Trophoblast cell (in vitro differentiated cells and primary cell): Measurements from ENCODE around the gene SCARF1.

Source experiments
- DNase-seq, 2 donors: peaks; one replicate each; pipeline ENCODE4 v3.0.0-alpha.2; 2016
- H2AFZ ChIP-seq: 2 replicates; pipeline ENCODE4 v1.6.1; 2013; ENCODE audit warnings: low read length, moderate library complexity, mild to moderate bottlenecking; ENCODE audit not compliant: insufficient read depth, poor library complexity
- H2AK5ac ChIP-seq: 2 replicates; pipeline ENCODE4 v1.6.1; 2013; ENCODE audit warnings: mild to moderate bottlenecking, low read length
- H2BK120ac ChIP-seq: 2 replicates; pipeline ENCODE4 v1.6.1; 2013; ENCODE audit warnings: low read length, mild to moderate bottlenecking, moderate library complexity; ENCODE audit not compliant: insufficient read depth, poor library complexity
- H2BK12ac ChIP-seq: 2 replicates; pipeline ENCODE4 v1.6.1; 2013; ENCODE audit warnings: mild to moderate bottlenecking, low read length, moderate library complexity
- H2BK5ac ChIP-seq: 2 replicates; pipeline ENCODE4 v1.6.1; 2013; ENCODE audit warnings: low read length, low read depth, moderate library complexity, mild to moderate bottlenecking; ENCODE audit not compliant: poor library complexity
- H3K14ac ChIP-seq: 2 replicates; pipeline ENCODE4 v1.6.1; 2013; ENCODE audit warnings: mild to moderate bottlenecking, low read length
- H3K18ac ChIP-seq: 2 replicates; pipeline ENCODE4 v1.6.1; 2013; ENCODE audit warnings: mild to moderate bottlenecking, low read length
- H3K23ac ChIP-seq: 2 replicates; pipeline ENCODE4 v1.6.1; 2013; ENCODE audit warnings: low read length
- H3K27ac ChIP-seq: 2 replicates; pipeline ENCODE4 v1.5.1; 2013; ENCODE audit warnings: low read depth, mild to moderate bottlenecking, inconsistent platforms, low read length, moderate library complexity
- H3K27me3 ChIP-seq: 2 replicates; pipeline ENCODE4 v1.6.1; 2013; ENCODE audit warnings: inconsistent platforms, mild to moderate bottlenecking, low read length, moderate library complexity; ENCODE audit not compliant: insufficient read depth
- H3K36me3 ChIP-seq, 2 experiments: 1 replicate in 1 of 2; 2 replicates in 1 of 2; pipeline ENCODE4 v1.6.1; 2013; ENCODE audit warnings: low read length in 2 of 2, mild to moderate bottlenecking in 2 of 2, moderate library complexity in 1 of 2; ENCODE audit not compliant: insufficient read depth in 2 of 2, control insufficient read depth in 1 of 2
- H3K4ac ChIP-seq: 2 replicates; pipeline ENCODE4 v1.6.1; 2013; ENCODE audit warnings: low read depth, mild to moderate bottlenecking, low read length, moderate library complexity
- H3K4me1 ChIP-seq, 2 experiments: 1 replicate in 1 of 2; 2 replicates in 1 of 2; pipeline ENCODE4 v1.6.1; 2013; ENCODE audit warnings: low read length in 2 of 2, mild to moderate bottlenecking in 2 of 2, moderate library complexity in 1 of 2; ENCODE audit not compliant: insufficient read depth in 2 of 2, control insufficient read depth in 1 of 2
- H3K4me2 ChIP-seq: 2 replicates; pipeline ENCODE4 v1.6.1; 2013; ENCODE audit warnings: inconsistent platforms, mild to moderate bottlenecking, low read length, moderate library complexity
- H3K4me3 ChIP-seq: 2 replicates; pipeline ENCODE4 v1.5.1; 2013; ENCODE audit warnings: mild to moderate bottlenecking, low read depth, low read length, inconsistent platforms
- H3K79me1 ChIP-seq: one replicate; pipeline ENCODE4 v1.6.1; 2013; ENCODE audit warnings: low read length
- H3K79me2 ChIP-seq: 2 replicates; pipeline ENCODE4 v1.6.1; 2013; ENCODE audit warnings: low read length, mild to moderate bottlenecking; ENCODE audit not compliant: control insufficient read depth, insufficient read depth, poor library complexity
- H3K9ac ChIP-seq: 2 replicates; pipeline ENCODE4 v1.6.1; 2013; ENCODE audit warnings: mild to moderate bottlenecking, low read length
- H3K9me3 ChIP-seq: 2 replicates; pipeline ENCODE4 v1.6.1; 2013; ENCODE audit warnings: low read depth, mild to moderate bottlenecking, control low read depth, inconsistent platforms, low read length; ENCODE audit not compliant: insufficient read depth
- H4K12ac ChIP-seq: 2 replicates; pipeline ENCODE4 v1.6.1; 2013; ENCODE audit warnings: low read depth, mild to moderate bottlenecking, low read length, moderate library complexity
- H4K8ac ChIP-seq: 2 replicates; pipeline ENCODE4 v1.6.1; 2013; ENCODE audit warnings: low read depth, mild to moderate bottlenecking, low read length, moderate library complexity
- H4K91ac ChIP-seq: one replicate; pipeline ENCODE4 v1.6.1; 2013; ENCODE audit warnings: low read depth, mild to moderate bottlenecking, low read length, moderate library complexity
- WGBS: extraction: QIAGEN DNeasy Blood & Tissue Kit; methylation state at CpG from one replicate; pipeline ENCODE4 v1.1.7; 2013; ENCODE audit warnings: missing lambda C conversion rate; ENCODE audit not compliant: insufficient read length, insufficient coverage; ENCODE audit errors: extremely low coverage; 5-methylcytosine and 5-hydroxymethylcytosine counted together

Gene SCARF1

GRCh38 chr17:1630662-1631061 lies 14.9 kb downstream of the SCARF1 start:
- no peak overlapping the region for H4K91ac ChIP-seq
- no peak overlapping the region for H2BK120ac ChIP-seq
- H3K4me3 ChIP-seq, result no peak overlapping the region
- no peak overlapping the region for H3K9ac ChIP-seq
- peaks cover 6 to 14% of the 10 kb centered on the region in 2 experiments for H3K4me1 ChIP-seq
- no peak overlapping the region for H2AK5ac ChIP-seq
- H3K23ac ChIP-seq, result no peak overlapping the region
- no peak overlapping the region for H3K27ac ChIP-seq
- H3K36me3 ChIP-seq, result no peaks in the 10 kb centered on the region
- no peak overlapping the region for H4K8ac ChIP-seq
- peaks cover 19% of the 10 kb centered on the region for H3K79me1 ChIP-seq
- H4K12ac ChIP-seq, result no peak overlapping the region
- H3K27me3 ChIP-seq, result no peaks in the 10 kb centered on the region
- no peak overlapping the region for H2BK5ac ChIP-seq
- H3K18ac ChIP-seq, result no peak overlapping the region
- WGBS, result no CpG with 5 or more reads among the region's 4 CpGs
- DNase-seq, result peak; percentile 43 to 47
- no peak overlapping the region for H3K4ac ChIP-seq
- no peak overlapping the region for H2BK12ac ChIP-seq
- H3K4me2 ChIP-seq, result no peak overlapping the region
- H3K79me2 ChIP-seq, result peaks cover 3% of the 10 kb centered on the region
- no peaks in the 10 kb centered on the region for H3K9me3 ChIP-seq
- H2AFZ ChIP-seq, result no peak overlapping the region
- H3K14ac ChIP-seq, result no peak overlapping the region

- peak overlapping the region; percentile 78 for H2BK5ac ChIP-seq
- H2BK120ac ChIP-seq, result peak overlapping the region; percentile 62
- H3K79me2 ChIP-seq, result peaks cover 3% of the 10 kb centered on the region
- peak overlapping the region; percentile 87 for H2AFZ ChIP-seq
- H3K18ac ChIP-seq, result peak overlapping the region; percentile 73
- H2AK5ac ChIP-seq, result no peak overlapping the region
- no peaks in the 10 kb centered on the region for H3K9me3 ChIP-seq
- peak overlapping the region; percentile 76 for H3K27ac ChIP-seq
- H3K4me3 ChIP-seq, result peak overlapping the region; percentile 78
- H3K4me2 ChIP-seq, result peak overlapping the region; percentile 99
- H3K14ac ChIP-seq, result peak overlapping the region; percentile 86
- peaks cover 19% of the 10 kb centered on the region for H3K79me1 ChIP-seq
- peak overlapping the region; percentile 78 for H2BK12ac ChIP-seq
- no peaks in the 10 kb centered on the region for H3K27me3 ChIP-seq
- DNase-seq, result peak; percentile 51 to 52
- H3K4ac ChIP-seq, result peak overlapping the region; percentile 19
- H3K23ac ChIP-seq, result peak overlapping the region; percentile 71
- no CpG with 5 or more reads among the region's 45 CpGs for WGBS
- peak overlapping the region; percentile 54 for H3K9ac ChIP-seq
- H3K4me1 ChIP-seq, result peaks cover 6 to 14% of the 10 kb centered on the region in 2 experiments
- peak overlapping the region; percentile 72 for H4K91ac ChIP-seq
- no peaks in the 10 kb centered on the region for H3K36me3 ChIP-seq
- H4K8ac ChIP-seq, result peak overlapping the region; percentile 90
- peak overlapping the region; percentile 68 for H4K12ac ChIP-seq
Measured at GRCh38 chr17:1629504-1630310, 15.8 kb downstream of the SCARF1 start.

GRCh38 chr17:1628856-1629503 lies 16.6 kb downstream of the SCARF1 start:
- no peaks in the 10 kb centered on the region for H3K27me3 ChIP-seq
- peak overlapping the region; percentile 68 for H4K12ac ChIP-seq
- H4K91ac ChIP-seq, result peak overlapping the region; percentile 91
- H3K27ac ChIP-seq, result peak overlapping the region; percentile 76
- peaks cover 19% of the 10 kb centered on the region for H3K79me1 ChIP-seq
- H3K14ac ChIP-seq, result peak overlapping the region; percentile 86
- peaks cover 3% of the 10 kb centered on the region for H3K79me2 ChIP-seq
- H3K18ac ChIP-seq, result peak overlapping the region; percentile 87
- H3K4ac ChIP-seq, result no peak overlapping the region
- peak overlapping the region; percentile 84 for H2BK120ac ChIP-seq
- peak; percentile 83 to 86 for DNase-seq
- H3K9me3 ChIP-seq, result peaks cover under 1% of the 10 kb centered on the region
- no peak overlapping the region for H2BK12ac ChIP-seq
- no peak overlapping the region for H3K23ac ChIP-seq
- peak overlapping the region; percentile 78 for H3K4me3 ChIP-seq
- H3K9ac ChIP-seq, result peak overlapping the region; percentile 84
- H3K36me3 ChIP-seq, result peaks cover 0 to under 1% of the 10 kb centered on the region in 2 experiments
- H2AK5ac ChIP-seq, result no peak overlapping the region
- H3K4me2 ChIP-seq, result peak overlapping the region; percentile 99
- peak overlapping the region; percentile 78 for H2BK5ac ChIP-seq
- WGBS, result no CpG with 5 or more reads among the region's 77 CpGs
- peak overlapping the region; percentile 87 for H2AFZ ChIP-seq
- peaks cover 6 to 14% of the 10 kb centered on the region in 2 experiments for H3K4me1 ChIP-seq
- H4K8ac ChIP-seq, result peak overlapping the region; percentile 90

- H2BK120ac ChIP-seq, result peak within 1 kb of the TSS; percentile 84
- H3K4ac ChIP-seq, result peak within 1 kb of the TSS; percentile 44
- H3K9ac ChIP-seq, result peak within 1 kb of the TSS; percentile 84
- H4K8ac ChIP-seq, result peak within 1 kb of the TSS; percentile 90
- H2AK5ac ChIP-seq, result peak within 1 kb of the TSS; percentile 16
- peak within 1 kb of the TSS; percentile 86 for H3K14ac ChIP-seq
- no CpG with 5 or more reads among the region's 95 CpGs for WGBS
- H2AFZ ChIP-seq, result peak within 1 kb of the TSS; percentile 89
- peaks cover 6 to 14% of the 10 kb centered on the region in 2 experiments for H3K4me1 ChIP-seq
- H3K36me3 ChIP-seq, result peaks cover 0 to 4% of the 10 kb centered on the region in 2 experiments
- H3K18ac ChIP-seq, result peak within 1 kb of the TSS; percentile 87
- peak within 1 kb of the TSS; percentile 91 for H4K91ac ChIP-seq
- H3K79me1 ChIP-seq, result peaks cover 19% of the 10 kb centered on the region
- peak; percentile 58 to 84 for DNase-seq
- peak within 1 kb of the TSS; percentile 78 for H2BK5ac ChIP-seq
- peak within 1 kb of the TSS; percentile 68 for H4K12ac ChIP-seq
- H3K79me2 ChIP-seq, result peaks cover 3% of the 10 kb centered on the region
- H3K4me2 ChIP-seq, result peak within 1 kb of the TSS; percentile 99
- peak within 1 kb of the TSS; percentile 71 for H3K23ac ChIP-seq
- peak within 1 kb of the TSS; percentile 78 for H2BK12ac ChIP-seq
- peak within 1 kb of the TSS; percentile 78 for H3K4me3 ChIP-seq
- H3K27me3 ChIP-seq, result no peaks in the 10 kb centered on the region
- peak within 1 kb of the TSS; percentile 81 for H3K27ac ChIP-seq
- peaks cover 2% of the 10 kb centered on the region for H3K9me3 ChIP-seq
Measured at GRCh38 chr17:1627982-1628855, 17.3 kb downstream of the SCARF1 start, which contains the start of gene SLC43A2. Gene SLC43A2, minus strand, starts transcription at chr17:1628834. Its CDS starts 960 bp downstream, at chr17:1627874.
